Large intestine (tissue), 3 donors: ENCODE data around the gene TLE5. TPM values are rescaled to one million over a fixed set of nuclear protein-coding genes. Genes with fewer than 3 reads are reported as not detected.
"Not testable (repeated sequence)": the region's sequence is repeated elsewhere in the genome, so short reads cannot be mapped to it uniquely, and the experiment has no call there.

ENCODE experiments used
- DNase-seq, 2 donors: peaks; one replicate each; pipeline versions ENCODE4 v3.0.0 to v3.0.0-alpha.2; 2013
- H3K27ac ChIP-seq: one replicate; pipeline ENCODE4 v1.5.1; 2013; ENCODE audit warnings: low read length
- H3K27me3 ChIP-seq: 2 replicates; pipeline ENCODE4 v1.6.1; 2013; ENCODE audit warnings: low read length; ENCODE audit not compliant: control insufficient read depth, insufficient read depth
- H3K36me3 ChIP-seq: 2 replicates; pipeline ENCODE4 v1.6.1; 2013; ENCODE audit warnings: low read length; ENCODE audit not compliant: control insufficient read depth, insufficient read depth
- H3K4me1 ChIP-seq: one replicate; pipeline ENCODE4 v1.6.1; 2013; ENCODE audit warnings: low read length; ENCODE audit not compliant: control insufficient read depth, insufficient read depth
- H3K4me3 ChIP-seq: one replicate; pipeline ENCODE4 v1.5.1; 2013; ENCODE audit warnings: low read length
- H3K9me3 ChIP-seq: one replicate; pipeline ENCODE4 v1.6.1; 2013; ENCODE audit warnings: mild to moderate bottlenecking, low read depth, low read length, moderate library complexity; ENCODE audit not compliant: control insufficient read depth
- WGBS: methylation state at CpG from one replicate; pipeline ENCODE4 v1.1.5; 2013; ENCODE audit warnings: low lambda C conversion rate; ENCODE audit not compliant: insufficient coverage; 5-methylcytosine and 5-hydroxymethylcytosine counted together
- polyA plus RNA-seq: library from polyadenylated mRNA; unstranded; fragments of 120-200 nt; gene quantifications from one replicate; pipeline ENCODE4 v1.2.1, GENCODE V29; 2013

Gene TLE5
- polyA plus RNA-seq, 1 donor = 335 TPM

GRCh38 chr19:3054265-3054971 lies 7.9 kb downstream of the TLE5 start:
- WGBS = 100% methylated on average over 1 of the region's 4 CpGs
- H3K9me3 ChIP-seq = no peaks in the 10 kb centered on the region
- H3K36me3 ChIP-seq = peaks cover 64% of the 10 kb centered on the region
- H3K4me3 ChIP-seq = no peak overlapping the region
- peaks cover 17% of the 10 kb centered on the region for H3K4me1 ChIP-seq
- no peak for DNase-seq
- H3K27ac ChIP-seq = no peak overlapping the region
- H3K27me3 ChIP-seq = no peaks in the 10 kb centered on the region

- Histone ChIP-seq H3K4me3 (no peak overlapping the region), H3K27ac (no peak overlapping the region), H3K27me3 (no peaks in the 10 kb centered on the region), H3K9me3 (no peaks in the 10 kb centered on the region), H3K4me1 (peaks cover 17% of the 10 kb centered on the region), H3K36me3 (peaks cover 58% of the 10 kb centered on the region)
- no peak for DNase-seq
- WGBS = no CpG with 5 or more reads among the region's 21 CpGs
Measured at GRCh38 chr19:3053780-3054179, 8.5 kb downstream of the TLE5 start.

- DNase-seq = no peak
- Histone ChIP-seq H3K9me3 (no peaks in the 10 kb centered on the region), H3K4me3 (no peak overlapping the region), H3K27me3 (no peaks in the 10 kb centered on the region), H3K4me1 (peaks cover 18% of the 10 kb centered on the region), H3K27ac (no peak overlapping the region), H3K36me3 (peaks cover 53% of the 10 kb centered on the region)
- WGBS = no CpG with 5 or more reads among the region's 15 CpGs
Measured at GRCh38 chr19:3053218-3053621, 9.1 kb downstream of the TLE5 start.

GRCh38 chr19:3050016-3050415 lies 12.3 kb downstream of the TLE5 start:
- not testable (repeated sequence) for H3K9me3 ChIP-seq, DNase-seq, H3K4me3 ChIP-seq, H3K27ac ChIP-seq, H3K27me3 ChIP-seq
- Histone ChIP-seq H3K4me1 (peaks cover 15% of the 10 kb centered on the region), H3K36me3 (peaks cover 23% of the 10 kb centered on the region)
- WGBS = no CpG with 5 or more reads among the region's 7 CpGs

GRCh38 chr19:3049089-3049488 lies 13.2 kb downstream of the TLE5 start:
- peaks cover 15% of the 10 kb centered on the region for H3K4me1 ChIP-seq
- DNase-seq = no peak
- WGBS = no CpG with 5 or more reads among the region's 3 CpGs
- no peaks in the 10 kb centered on the region for H3K9me3 ChIP-seq
- H3K4me3 ChIP-seq = no peak overlapping the region
- H3K27me3 ChIP-seq = no peaks in the 10 kb centered on the region
- H3K36me3 ChIP-seq = peaks cover 14% of the 10 kb centered on the region
- no peak overlapping the region for H3K27ac ChIP-seq

- Histone ChIP-seq H3K9me3 (no peaks in the 10 kb centered on the region), H3K27ac (no peak overlapping the region), H3K4me3 (no peak overlapping the region), H3K36me3 (peaks cover 6% of the 10 kb centered on the region), H3K27me3 (no peaks in the 10 kb centered on the region), H3K4me1 (peaks cover 15% of the 10 kb centered on the region)
- WGBS = no CpG with 5 or more reads among the region's 5 CpGs
- no peak for DNase-seq
Measured at GRCh38 chr19:3048190-3048533, 14.1 kb downstream of the TLE5 start.

GRCh38 chr19:3047496-3048189 lies 14.7 kb downstream of the TLE5 start:
- 80% methylated on average over 1 of the region's 28 CpGs for WGBS
- peak overlapping the region; percentile 59 for H3K27ac ChIP-seq
- peaks cover 15% of the 10 kb centered on the region for H3K4me1 ChIP-seq
- H3K27me3 ChIP-seq = peaks cover 2% of the 10 kb centered on the region
- peak overlapping the region; percentile 14 for H3K4me3 ChIP-seq
- peaks cover 3% of the 10 kb centered on the region for H3K36me3 ChIP-seq
- no peaks in the 10 kb centered on the region for H3K9me3 ChIP-seq
- DNase-seq = peak; percentile 78 to 87

GRCh38 chr19:3046698-3047495 lies 15.4 kb downstream of the TLE5 start:
- no peaks in the 10 kb centered on the region for H3K36me3 ChIP-seq
- peaks cover 15% of the 10 kb centered on the region for H3K4me1 ChIP-seq
- H3K9me3 ChIP-seq = peaks cover under 1% of the 10 kb centered on the region
- peaks cover 3% of the 10 kb centered on the region for H3K27me3 ChIP-seq
- WGBS = 0% methylated on average over 2 of the region's 47 CpGs
- peak overlapping the region; percentile 14 for H3K4me3 ChIP-seq
- no peak for DNase-seq
- peak overlapping the region; percentile 59 for H3K27ac ChIP-seq

- Histone ChIP-seq H3K4me1 (peaks cover 15% of the 10 kb centered on the region), H3K4me3 (no peak overlapping the region), H3K27me3 (peaks cover 7% of the 10 kb centered on the region), H3K27ac (no peak overlapping the region), H3K36me3 (no peaks in the 10 kb centered on the region), H3K9me3 (peaks cover 4% of the 10 kb centered on the region)
- no CpG with 5 or more reads among the region's 16 CpGs for WGBS
- DNase-seq = no peak
Measured at GRCh38 chr19:3045885-3046697, 16.2 kb downstream of the TLE5 start.

- no peak for DNase-seq
- no peak overlapping the region for H3K4me3 ChIP-seq
- no peaks in the 10 kb centered on the region for H3K36me3 ChIP-seq
- no CpG with 5 or more reads among the region's 6 CpGs for WGBS
- H3K27me3 ChIP-seq = peaks cover 7% of the 10 kb centered on the region
- H3K4me1 ChIP-seq = peaks cover 15% of the 10 kb centered on the region
- H3K27ac ChIP-seq = no peak overlapping the region
- H3K9me3 ChIP-seq = peaks cover 4% of the 10 kb centered on the region
Measured at GRCh38 chr19:3045191-3045590, 17.1 kb downstream of the TLE5 start.
